GM19099 (cell line): ENCODE measurements around the gene GYPC.

Source experiments
- POLR2A ChIP-seq: IDR thresholded peaks from 3 replicates; pipeline ENCODE4 v1.6.1; 2011; ENCODE audit warnings: low read depth; ENCODE audit not compliant: insufficient read length; ENCODE audit errors: extremely low read depth

GYPC gene

DNA sequence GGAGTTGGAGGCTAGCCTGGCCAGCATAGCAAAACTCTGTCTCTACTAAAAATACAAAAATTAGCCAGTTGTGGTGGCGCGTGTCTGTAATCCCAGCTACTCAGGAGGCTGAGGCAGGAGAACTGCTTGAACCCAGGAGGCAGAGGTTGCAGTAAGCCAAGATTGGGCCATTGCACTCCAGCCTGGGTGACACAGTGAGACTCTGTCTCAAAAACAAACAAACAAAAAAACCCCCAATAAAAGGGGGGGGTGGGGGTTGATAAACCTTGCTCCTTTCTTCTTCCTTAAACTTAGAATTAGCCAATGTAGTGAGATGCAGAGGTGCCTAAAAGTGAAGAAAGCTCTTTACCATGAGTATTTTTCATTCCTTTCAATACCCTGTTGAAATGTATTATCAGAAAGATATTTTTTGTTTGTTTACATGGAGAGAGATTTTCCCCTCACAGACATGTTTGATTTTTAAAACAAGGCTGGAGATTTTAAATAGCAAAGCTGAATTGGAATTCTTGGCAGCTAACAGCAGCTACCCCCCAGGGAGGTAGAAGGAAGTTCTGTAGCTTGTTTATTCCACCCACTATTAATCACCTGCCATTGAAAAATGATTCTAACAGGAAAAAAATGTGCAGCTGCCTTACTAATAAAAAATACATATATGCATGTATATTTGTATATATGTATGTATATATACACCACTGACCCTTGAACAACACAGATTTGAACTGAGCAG, 48.6 kb downstream of the GYPC start:
- TF ChIP-seq POLR2A: no peak

DNA sequence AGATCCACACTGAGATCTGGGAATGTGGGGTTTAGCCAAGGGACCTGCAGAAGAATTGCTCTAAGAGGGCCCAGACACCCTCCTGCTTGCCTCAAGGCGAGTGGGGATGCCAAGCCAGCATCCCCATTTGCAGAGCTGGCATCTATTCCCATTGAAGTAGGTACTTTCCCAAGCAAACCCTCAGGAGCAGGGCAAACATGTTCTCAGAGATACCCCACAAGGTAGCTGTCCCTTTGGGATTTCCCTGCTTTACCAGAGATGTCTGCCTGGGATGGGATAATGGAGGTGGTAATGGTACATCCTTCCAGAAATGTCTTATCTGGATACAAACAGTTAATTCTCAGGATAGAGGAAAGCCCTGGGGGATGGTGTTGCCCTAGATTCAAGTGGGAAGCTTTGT, 51.2 kb downstream of the GYPC start:
- no peak for TF ChIP-seq POLR2A

DNA sequence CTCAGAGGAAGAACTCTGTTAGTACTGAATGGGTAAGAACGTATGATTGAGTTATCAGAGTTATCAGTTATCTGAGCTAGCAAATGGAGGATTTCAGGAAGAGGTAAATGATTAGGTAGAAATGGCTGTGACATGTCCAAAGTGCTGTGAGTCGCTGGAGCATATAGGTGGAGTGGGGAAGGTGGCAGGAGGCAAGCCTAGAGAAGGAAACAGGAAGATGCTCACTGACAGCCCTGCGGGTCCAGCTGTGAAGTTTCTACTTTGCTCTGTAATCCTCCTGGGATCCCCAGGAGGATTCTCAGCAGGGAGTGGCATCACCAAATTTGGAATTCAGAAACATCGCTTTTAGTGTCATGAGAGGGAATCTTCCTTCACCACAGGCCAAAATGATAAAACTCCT, 52.0 kb downstream of the GYPC start:
- TF ChIP-seq POLR2A: no peak

DNA sequence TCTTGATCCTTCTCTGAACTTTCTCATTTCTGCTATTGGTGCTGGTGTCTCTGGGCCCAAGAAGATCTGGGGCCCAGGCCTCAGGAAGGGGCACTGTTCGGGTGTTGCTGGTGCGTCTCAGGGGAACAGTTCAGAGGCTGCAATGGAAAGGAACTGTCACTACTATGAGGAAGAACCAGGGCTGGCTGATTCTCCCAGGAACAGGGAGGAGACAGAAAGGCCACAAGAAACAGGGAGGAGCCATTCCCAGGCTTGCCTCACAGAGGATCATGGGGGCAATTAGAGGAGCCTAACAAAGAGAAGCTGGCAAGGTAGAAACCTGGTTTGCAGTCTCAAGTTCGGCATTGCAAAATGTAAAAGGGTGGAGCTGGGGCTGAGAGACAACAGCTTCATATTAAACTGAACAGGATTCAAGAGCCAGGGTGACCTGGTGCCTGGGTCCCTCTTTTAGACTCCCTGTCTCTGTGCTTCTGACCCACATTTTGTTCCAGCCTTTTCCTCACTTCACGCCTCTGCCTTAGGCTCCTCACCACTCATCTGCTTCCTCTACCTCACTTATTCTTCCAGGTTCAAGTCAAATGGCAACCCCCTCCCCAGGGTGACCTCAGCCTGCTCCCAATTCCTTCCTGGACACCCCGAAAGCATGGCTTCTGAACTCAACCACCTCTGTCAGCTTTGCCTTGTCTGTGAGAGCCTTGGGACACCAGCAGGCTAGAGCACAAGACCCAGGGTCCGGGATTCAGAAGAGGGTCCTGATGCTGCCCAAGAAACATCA, 58.4 kb downstream of the GYPC start:
- no peak for TF ChIP-seq POLR2A

DNA sequence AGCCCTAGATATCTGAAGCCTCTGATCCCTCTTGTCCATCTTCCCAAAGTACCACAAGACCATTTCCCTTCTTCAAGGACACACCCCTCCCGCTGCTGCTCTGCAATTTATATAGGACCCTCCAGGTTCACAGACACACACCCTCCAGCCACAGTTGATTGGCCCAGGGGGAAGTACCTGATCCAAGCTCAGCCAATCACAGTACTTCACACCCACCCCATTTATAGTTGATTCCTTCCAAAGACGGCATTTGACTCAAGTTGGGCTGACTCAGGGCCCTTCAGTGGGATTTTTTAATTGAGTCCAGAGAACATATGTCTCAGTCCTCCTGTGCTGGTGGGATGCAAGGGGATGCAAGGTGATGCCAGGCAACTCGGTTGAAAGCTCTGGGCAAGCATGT, 59.2 kb downstream of the GYPC start:
- TF ChIP-seq POLR2A: no peak

DNA sequence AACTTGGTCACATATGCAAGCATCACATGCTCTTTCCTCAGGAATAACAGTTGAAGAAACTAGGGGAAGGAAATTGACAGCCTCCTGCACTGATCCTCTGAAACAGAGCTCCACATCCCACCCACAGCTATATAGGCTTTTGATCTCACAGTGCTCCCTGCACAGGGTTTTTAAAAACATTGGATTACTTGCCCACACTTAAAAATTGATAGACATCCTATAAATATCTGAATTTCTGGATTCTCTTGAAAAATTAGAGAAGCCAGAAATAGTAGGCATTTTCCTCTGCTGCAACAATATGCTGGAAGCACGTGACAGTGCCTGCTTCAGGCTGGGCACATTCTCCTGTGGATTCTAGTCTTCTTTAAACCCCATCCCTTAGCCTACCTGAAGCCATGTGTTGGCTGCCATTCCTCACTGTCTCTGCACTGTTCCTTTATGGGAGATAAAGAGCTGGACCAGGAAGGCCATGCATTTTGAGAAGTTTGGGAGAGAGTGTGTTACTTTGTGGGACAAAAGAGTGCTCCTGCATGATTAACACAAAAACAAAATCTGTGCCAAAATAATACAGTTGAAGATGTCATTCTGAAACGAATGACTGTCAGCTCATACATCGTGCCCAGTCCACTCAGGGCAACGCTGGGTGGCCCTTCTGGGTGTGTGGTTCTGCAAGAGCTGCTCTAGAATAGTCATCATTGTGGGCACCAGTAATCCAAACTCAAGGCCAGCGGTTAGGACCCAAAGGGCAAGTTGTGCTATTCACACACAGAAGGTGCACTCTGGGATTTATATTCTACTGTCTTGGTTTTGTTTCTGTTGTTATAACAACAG, 59.8 kb downstream of the GYPC start:
- TF ChIP-seq POLR2A: no peak

DNA sequence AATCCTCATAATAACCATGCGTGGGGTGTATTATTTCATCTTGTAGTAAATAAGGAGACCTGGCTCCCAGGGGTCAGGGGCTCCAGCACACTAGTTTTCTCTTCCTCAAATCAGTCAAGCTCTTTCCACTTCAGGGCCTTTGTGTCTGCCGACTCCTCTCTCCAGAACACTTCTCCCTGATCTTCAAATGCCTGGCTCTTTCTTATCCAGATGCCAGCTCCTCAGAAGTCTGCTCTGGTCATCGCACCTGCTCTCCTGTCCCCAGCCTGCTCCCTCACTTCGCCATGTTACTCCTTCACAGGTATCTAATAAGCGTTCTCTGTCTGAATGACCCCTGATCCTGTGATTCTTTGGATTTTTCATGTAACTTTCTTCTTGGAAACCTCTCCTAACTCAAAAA, 62.0 kb downstream of the GYPC start:
- no peak for TF ChIP-seq POLR2A

DNA sequence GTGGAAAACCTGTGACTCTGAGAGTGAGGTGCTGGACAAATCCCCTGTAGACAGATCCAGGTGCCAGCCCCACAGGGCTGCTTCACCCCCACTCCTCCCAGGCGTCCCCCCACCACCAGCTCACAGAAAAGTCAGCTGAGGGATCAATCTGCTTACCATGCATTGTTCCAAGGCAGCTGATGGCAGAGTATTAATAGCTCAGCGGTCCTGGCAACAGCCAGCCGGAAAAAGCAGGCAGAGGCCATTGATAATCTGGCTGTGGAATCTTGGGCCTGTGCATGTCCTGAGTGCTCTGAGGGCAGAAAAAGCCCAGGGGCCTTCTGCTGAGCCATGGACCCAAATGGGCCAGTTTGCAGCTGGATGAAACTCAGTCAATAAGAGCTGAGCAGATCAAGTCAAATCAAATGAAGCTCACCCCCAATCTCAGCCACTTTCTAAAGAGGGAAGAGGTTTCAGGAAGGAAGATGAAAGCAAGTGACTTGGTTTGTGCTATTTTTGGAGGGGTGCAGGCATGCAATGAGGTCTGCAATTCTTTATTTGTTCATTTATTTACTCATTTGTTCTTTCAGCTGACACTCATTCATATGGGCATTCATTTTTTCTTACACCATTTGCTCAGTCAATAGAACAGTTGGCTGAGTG, 63.4 kb downstream of the GYPC start:
- no peak for TF ChIP-seq POLR2A

DNA sequence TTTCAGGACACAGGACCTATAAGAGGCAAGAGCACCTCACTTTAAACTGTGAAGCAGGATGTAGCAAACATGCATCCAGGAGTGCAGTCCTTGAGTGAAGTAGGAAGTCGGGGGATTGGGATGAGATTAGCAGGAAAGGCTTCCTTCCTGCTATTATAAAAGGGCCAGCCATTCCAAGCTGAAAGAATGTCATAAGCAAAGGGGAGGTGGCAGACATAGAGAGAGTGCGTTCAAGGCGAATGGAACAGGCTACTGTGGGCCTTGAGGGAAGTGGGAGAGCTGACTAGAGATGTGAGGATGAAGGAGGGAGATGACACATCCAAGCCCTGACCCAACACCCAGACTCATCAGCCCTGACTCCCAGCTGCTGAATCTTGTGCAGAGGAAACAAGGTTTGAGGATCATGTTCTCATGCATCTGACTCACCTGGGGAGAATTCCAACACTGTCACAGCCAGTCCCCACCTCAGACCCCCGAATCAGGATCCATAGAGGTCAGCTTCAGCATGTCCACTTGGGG, 63.9 kb downstream of the GYPC start:
- TF ChIP-seq POLR2A: no peak

DNA sequence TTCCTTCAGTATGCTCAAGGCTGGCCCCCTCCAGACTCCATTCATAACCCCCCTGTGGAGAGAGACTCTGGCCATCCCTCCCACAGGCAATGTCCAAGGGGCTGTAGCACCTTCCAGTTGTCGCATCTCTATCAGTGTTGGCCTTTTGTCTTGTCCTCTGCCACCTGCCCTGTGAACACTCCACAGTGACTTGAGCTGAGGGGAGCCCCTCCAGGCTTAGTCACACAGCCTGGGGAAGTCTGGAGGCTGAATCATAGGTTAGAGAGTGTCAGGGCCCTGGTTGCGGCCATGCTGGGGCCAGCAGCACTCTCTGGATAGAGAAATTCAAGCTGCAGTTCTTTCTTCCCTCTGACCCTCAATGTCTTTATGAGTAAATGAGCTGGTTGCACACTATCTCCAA, 64.7 kb downstream of the GYPC start:
- no peak for TF ChIP-seq POLR2A

DNA sequence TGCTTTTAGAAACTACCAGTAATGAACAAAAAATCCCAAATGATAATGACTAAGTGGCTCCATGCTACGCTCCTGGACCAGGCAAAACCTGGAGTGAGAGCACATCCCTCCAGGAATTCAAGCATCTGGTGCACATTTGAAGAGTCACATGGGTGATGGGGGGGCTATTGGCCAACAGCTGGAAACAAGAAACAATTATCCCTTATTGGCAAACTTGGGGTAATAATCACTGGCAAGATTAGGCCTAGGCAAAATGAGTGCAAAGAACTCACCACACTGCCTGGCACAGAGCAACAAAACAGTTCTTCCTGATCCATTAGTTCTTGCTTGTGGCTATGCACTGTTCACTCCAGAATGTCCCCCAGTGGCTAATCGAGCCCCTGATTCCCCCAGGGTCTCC, 66.1 kb downstream of the GYPC start:
- no peak for TF ChIP-seq POLR2A

DNA sequence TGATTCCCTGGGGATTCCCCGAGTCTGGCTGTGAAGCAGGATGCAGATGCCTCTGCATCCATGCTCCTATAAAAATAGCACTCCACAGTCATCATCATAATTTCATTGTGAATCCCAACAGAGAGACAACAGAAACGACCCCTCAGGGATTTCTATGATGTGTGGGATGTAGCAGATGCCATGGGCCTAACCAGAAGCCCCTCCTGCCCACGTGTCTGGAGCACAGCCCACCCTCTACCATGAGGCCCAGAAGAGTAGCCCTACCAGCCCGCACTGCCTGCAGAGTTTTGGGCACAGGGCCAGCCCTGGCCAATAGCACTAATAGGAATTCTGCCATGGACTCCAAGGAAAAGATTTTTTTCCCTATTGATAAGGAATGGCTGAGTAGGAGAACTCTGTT, 66.6 kb downstream of the GYPC start:
- TF ChIP-seq POLR2A: no peak

DNA sequence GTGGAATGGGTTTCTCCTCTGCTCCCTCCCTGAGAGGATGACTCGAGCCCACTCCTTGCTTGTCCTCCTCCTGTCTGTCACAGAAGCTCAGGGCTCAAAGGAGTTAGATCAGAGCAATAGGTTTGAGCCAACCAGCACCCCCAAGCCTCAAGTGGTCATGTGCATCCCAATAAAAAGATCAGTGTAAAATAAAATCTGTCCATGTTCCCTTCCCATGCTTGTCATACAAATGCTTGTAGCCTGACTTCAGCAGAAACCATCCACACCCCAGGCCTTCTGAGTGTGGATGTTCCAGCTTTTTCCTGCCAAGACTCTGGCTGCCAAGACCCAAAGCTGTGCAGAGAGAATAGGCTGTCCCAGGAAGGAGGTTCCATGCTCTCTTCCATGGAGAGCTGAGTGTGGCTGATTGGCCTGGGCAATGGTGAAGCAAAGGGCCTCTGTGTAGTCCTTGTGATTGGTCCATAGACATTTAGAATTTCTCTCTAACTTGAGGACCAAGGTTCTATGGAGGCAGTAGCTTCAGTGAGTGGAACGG, 67.4 kb downstream of the GYPC start:
- no peak for TF ChIP-seq POLR2A

DNA sequence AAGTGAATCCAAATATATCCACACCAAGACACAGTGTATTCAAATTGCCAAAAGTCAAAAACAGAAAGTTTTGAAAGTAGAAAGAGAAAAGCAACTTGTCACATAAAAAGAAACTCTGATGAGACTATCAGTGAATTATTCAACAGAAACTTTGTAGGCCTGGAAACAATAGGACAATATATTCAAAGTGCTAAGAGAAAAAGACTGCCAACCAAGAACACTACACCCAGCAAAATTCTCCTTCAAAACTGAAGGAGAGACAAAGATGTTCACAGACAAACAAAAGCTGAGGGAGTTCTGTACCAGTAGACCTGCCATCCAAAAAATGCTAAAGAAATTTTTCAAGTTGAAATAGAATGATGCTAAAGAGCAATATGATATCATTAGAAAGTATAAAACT, 69.6 kb downstream of the GYPC start:
- TF ChIP-seq POLR2A: no peak

DNA sequence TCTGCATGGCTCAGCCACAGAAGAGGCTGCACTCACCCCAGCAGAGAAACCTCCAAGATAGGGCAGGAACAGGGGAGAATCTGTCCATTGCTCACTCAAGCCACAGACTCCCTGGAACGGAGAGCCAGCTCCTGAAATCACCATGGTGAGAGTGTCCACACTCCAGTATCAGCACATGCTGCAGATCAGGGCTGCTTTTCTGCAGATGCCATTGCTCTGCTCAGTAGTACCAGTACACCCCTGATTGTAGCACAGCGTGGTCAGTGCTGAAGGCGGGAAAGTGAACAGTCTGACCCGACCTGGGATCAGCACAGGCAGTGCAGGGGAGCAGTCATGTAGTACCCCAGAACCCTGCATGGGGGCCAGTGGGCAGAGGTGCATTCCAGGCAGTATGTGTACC, 73.9 kb downstream of the GYPC start:
- TF ChIP-seq POLR2A: no peak
